GM12891 (cell line): Measurements from ENCODE around the gene EYA3.

Experiments used
- POLR2A ChIP-seq: IDR thresholded peaks from 2 replicates; pipeline ENCODE4 v1.6.1; 2011; ENCODE audit warnings: low read depth, low read length, control low read depth
- TAF1 ChIP-seq: IDR thresholded peaks from 2 replicates; pipeline ENCODE4 v1.6.1; 2011; ENCODE audit warnings: low read depth, low read length, control low read depth

GRCh38 chr1:28037946-28038345, 50.5 kb downstream of the EYA3 start:
- TF ChIP-seq POLR2A (no peak), TAF1 (no peak)
